ENCODE measurements around the gene KLHL40.

KLHL40 gene

DNA sequence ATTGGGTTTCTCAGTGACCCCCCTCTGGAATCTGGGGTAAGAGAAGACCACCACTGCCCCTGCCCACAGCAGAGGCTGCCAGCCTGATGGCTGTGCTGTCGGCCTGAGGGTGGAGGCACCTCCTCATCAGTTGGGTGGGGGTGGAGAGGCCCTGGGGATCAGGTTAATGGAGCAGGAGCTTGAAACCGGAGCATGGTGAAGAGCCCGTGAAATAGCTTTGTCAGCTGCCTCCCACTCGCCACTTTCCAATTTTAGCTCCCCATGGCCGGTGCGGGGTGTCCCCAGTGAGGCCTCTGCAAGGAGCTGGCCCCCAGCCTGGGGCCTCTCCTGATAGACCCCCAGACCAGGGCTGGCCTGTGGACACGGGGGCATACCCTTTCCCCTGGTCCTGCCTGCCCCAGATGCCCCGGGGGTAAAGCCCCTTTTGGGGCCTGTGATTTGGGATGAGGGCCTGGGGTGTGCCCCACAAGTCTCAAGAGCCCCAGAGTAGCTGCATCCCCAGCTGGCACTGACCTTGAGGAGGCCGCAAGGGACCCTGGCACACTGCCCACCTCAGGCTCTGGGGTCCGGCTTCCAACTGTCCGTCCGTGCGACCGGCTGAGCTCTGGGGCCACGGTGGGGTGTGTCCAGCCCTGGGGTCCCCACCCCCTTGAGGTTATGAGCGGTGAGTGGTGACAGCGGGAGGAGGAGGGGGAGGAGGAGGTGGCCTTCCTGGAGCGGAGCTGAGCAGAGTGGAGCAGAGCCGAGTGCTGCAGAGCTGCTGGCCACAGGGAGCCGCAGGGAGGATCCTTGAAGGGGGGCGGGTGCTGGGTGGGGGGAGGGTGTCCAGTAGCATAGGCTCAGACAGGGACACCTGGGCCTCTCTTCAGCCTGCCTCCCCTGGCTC, 17.0 kb downstream of the KLHL40 start, which contains the start of gene HHATL:
HHATL (minus strand) TSS at position 733 of the 886 bp plus-strand sequence. CDS start 1,972 bp downstream, outside the sequence.
- TF ChIP-seq TAF1 (IDR thresholded peaks at IDR 0.05; ENCODE audit: low read depth) (no peak), TCF12 (IDR thresholded peaks at IDR 0.05; ENCODE audit: low read depth) (no peak), NFIC (IDR thresholded peaks at IDR 0.05) (no peak), ZBTB7A (IDR thresholded peaks at IDR 0.05; ENCODE audit: low read depth) (no peak), RAD21 (IDR thresholded peaks at IDR 0.05; ENCODE audit: low read depth) (no peak)
- TF ChIP-seq, protein P1, sequence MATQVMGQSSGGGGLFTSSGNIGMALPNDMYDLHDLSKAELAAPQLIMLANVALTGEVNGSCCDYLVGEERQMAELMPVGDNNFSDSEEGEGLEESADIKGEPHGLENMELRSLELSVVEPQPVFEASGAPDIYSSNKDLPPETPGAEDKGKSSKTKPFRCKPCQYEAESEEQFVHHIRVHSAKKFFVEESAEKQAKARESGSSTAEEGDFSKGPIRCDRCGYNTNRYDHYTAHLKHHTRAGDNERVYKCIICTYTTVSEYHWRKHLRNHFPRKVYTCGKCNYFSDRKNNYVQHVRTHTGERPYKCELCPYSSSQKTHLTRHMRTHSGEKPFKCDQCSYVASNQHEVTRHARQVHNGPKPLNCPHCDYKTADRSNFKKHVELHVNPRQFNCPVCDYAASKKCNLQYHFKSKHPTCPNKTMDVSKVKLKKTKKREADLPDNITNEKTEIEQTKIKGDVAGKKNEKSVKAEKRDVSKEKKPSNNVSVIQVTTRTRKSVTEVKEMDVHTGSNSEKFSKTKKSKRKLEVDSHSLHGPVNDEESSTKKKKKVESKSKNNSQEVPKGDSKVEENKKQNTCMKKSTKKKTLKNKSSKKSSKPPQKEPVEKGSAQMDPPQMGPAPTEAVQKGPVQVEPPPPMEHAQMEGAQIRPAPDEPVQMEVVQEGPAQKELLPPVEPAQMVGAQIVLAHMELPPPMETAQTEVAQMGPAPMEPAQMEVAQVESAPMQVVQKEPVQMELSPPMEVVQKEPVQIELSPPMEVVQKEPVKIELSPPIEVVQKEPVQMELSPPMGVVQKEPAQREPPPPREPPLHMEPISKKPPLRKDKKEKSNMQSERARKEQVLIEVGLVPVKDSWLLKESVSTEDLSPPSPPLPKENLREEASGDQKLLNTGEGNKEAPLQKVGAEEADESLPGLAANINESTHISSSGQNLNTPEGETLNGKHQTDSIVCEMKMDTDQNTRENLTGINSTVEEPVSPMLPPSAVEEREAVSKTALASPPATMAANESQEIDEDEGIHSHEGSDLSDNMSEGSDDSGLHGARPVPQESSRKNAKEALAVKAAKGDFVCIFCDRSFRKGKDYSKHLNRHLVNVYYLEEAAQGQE (IDR thresholded peaks at IDR 0.05; ENCODE audit: low read depth), result no peak

DNA sequence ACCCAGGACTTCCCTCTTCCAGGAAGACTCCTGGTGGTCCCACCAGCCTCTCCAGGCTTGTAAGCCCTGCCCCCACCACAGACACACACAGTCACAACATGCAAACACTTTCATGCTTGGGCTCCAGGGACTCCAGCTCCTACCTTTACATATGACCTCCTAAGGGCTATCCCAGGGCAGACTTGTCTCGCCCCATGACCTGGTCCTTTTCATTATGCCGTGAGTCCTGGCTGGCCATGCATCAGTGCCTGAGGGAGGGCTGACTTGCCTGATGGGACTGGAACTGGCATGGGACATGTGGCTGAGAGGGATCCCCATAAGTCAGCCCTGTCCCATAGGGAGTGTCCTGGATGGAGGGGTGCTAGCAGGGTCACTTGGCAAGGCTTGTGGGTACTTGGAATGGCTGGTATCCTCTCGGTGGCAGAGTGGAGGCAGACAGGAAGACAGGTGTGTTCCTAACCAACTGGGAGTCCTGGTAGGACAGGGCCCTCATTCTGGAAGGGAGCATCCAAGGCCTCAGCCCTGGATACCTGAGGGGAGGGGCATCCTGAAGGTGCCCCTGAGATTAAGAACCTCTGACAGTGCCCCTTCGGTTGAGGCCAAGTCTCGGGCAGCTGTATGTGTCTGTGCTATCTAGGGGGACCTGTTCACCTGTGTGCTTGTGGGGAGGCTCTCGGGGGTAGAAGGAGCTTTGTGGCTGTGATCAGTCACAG, 17.8 kb downstream of the KLHL40 start:
- TF ChIP-seq TCF12 (IDR thresholded peaks at IDR 0.05; ENCODE audit: low read depth) (no peak), CEBPB (IDR thresholded peaks at IDR 0.05) (no peak), EGR1 (IDR thresholded peaks at IDR 0.05) (no peak), ZBTB7A (IDR thresholded peaks at IDR 0.05; ENCODE audit: low read depth) (no peak), CREB1 (IDR thresholded peaks at IDR 0.05; ENCODE audit: low read depth) (no peak), RAD21 (IDR thresholded peaks at IDR 0.05; ENCODE audit: low read depth) (no peak), FOXM1 (IDR thresholded peaks at IDR 0.05; ENCODE audit: borderline replicate concordance, low read depth) (no peak), TAF1 (IDR thresholded peaks at IDR 0.05; ENCODE audit: low read depth) (no peak)

GRCh38 chr3:42703695-42704025, 18.3 kb downstream of the KLHL40 start:
- TF ChIP-seq TAF1 (IDR thresholded peaks at IDR 0.05; ENCODE audit: low read depth) (no peak), USF1 (IDR thresholded peaks at IDR 0.05) (no peak), NFIC (IDR thresholded peaks at IDR 0.05) (no peak), ZBTB7A (IDR thresholded peaks at IDR 0.05; ENCODE audit: low read depth) (no peak), FOXM1 (IDR thresholded peaks at IDR 0.05; ENCODE audit: borderline replicate concordance, low read depth) (no peak), CREB1 (IDR thresholded peaks at IDR 0.05; ENCODE audit: low read depth) (no peak), CEBPB (IDR thresholded peaks at IDR 0.05) (no peak)

GRCh38 chr3:42704136-42704841, 19.0 kb downstream of the KLHL40 start:
- TF ChIP-seq RAD21 (IDR thresholded peaks at IDR 0.05; ENCODE audit: low read depth), result no peak
- no peak for TF ChIP-seq ZBTB7A (IDR thresholded peaks at IDR 0.05; ENCODE audit: low read depth)
- no peak for TF ChIP-seq YY1 (IDR thresholded peaks at IDR 0.05; ENCODE audit: low read depth)
- TF ChIP-seq CEBPB (IDR thresholded peaks at IDR 0.05), result no peak
- TF ChIP-seq TCF12 (IDR thresholded peaks at IDR 0.05; ENCODE audit: low read depth), result no peak
- TF ChIP-seq FOXM1 (IDR thresholded peaks at IDR 0.05; ENCODE audit: borderline replicate concordance, low read depth), result no peak
- TF ChIP-seq, protein P1 (IDR thresholded peaks at IDR 0.05; ENCODE audit: low read depth), result no peak
- TF ChIP-seq EGR1 (IDR thresholded peaks at IDR 0.05), result no peak
- TF ChIP-seq MAX (IDR thresholded peaks at IDR 0.05), result no peak
- TF ChIP-seq EP300 (IDR thresholded peaks at IDR 0.05; ENCODE audit: borderline replicate concordance), result no peak
- TF ChIP-seq CREB1 (IDR thresholded peaks at IDR 0.05; ENCODE audit: low read depth), result no peak
- TF ChIP-seq TAF1 (IDR thresholded peaks at IDR 0.05; ENCODE audit: low read depth), result no peak
- no peak for TF ChIP-seq USF1 (IDR thresholded peaks at IDR 0.05)
- no peak for TF ChIP-seq TEAD4 (IDR thresholded peaks at IDR 0.05)

GRCh38 chr3:42705058-42705767, 19.9 kb downstream of the KLHL40 start:
- TF ChIP-seq EP300 (IDR thresholded peaks at IDR 0.05; ENCODE audit: borderline replicate concordance) (no peak), YY1 (IDR thresholded peaks at IDR 0.05; ENCODE audit: low read depth) (no peak), USF1 (IDR thresholded peaks at IDR 0.05) (no peak)

Data from Ishikawa (cell line).